Trophoblast cell (in vitro differentiated cells and primary cell): ENCODE measurements around the gene NBAS.

Experiments
- DNase-seq, 2 donors: peaks; one replicate each; pipeline ENCODE4 v3.0.0-alpha.2; 2016
- H2AFZ ChIP-seq: 2 replicates; pipeline ENCODE4 v1.6.1; 2013; ENCODE audit warnings: low read length, moderate library complexity, mild to moderate bottlenecking; ENCODE audit not compliant: insufficient read depth, poor library complexity
- H2AK5ac ChIP-seq: 2 replicates; pipeline ENCODE4 v1.6.1; 2013; ENCODE audit warnings: mild to moderate bottlenecking, low read length
- H2BK120ac ChIP-seq: 2 replicates; pipeline ENCODE4 v1.6.1; 2013; ENCODE audit warnings: low read length, mild to moderate bottlenecking, moderate library complexity; ENCODE audit not compliant: insufficient read depth, poor library complexity
- H2BK12ac ChIP-seq: 2 replicates; pipeline ENCODE4 v1.6.1; 2013; ENCODE audit warnings: mild to moderate bottlenecking, low read length, moderate library complexity
- H2BK5ac ChIP-seq: 2 replicates; pipeline ENCODE4 v1.6.1; 2013; ENCODE audit warnings: low read length, low read depth, moderate library complexity, mild to moderate bottlenecking; ENCODE audit not compliant: poor library complexity
- H3K14ac ChIP-seq: 2 replicates; pipeline ENCODE4 v1.6.1; 2013; ENCODE audit warnings: mild to moderate bottlenecking, low read length
- H3K18ac ChIP-seq: 2 replicates; pipeline ENCODE4 v1.6.1; 2013; ENCODE audit warnings: mild to moderate bottlenecking, low read length
- H3K23ac ChIP-seq: 2 replicates; pipeline ENCODE4 v1.6.1; 2013; ENCODE audit warnings: low read length
- H3K27ac ChIP-seq: 2 replicates; pipeline ENCODE4 v1.5.1; 2013; ENCODE audit warnings: low read depth, mild to moderate bottlenecking, inconsistent platforms, low read length, moderate library complexity
- H3K27me3 ChIP-seq: 2 replicates; pipeline ENCODE4 v1.6.1; 2013; ENCODE audit warnings: inconsistent platforms, mild to moderate bottlenecking, low read length, moderate library complexity; ENCODE audit not compliant: insufficient read depth
- H3K36me3 ChIP-seq, 2 experiments: 1 replicate in 1 of 2; 2 replicates in 1 of 2; pipeline ENCODE4 v1.6.1; 2013; ENCODE audit warnings: low read length in 2 of 2, mild to moderate bottlenecking in 2 of 2, moderate library complexity in 1 of 2; ENCODE audit not compliant: insufficient read depth in 2 of 2, control insufficient read depth in 1 of 2
- H3K4ac ChIP-seq: 2 replicates; pipeline ENCODE4 v1.6.1; 2013; ENCODE audit warnings: low read depth, mild to moderate bottlenecking, low read length, moderate library complexity
- H3K4me1 ChIP-seq, 2 experiments: 1 replicate in 1 of 2; 2 replicates in 1 of 2; pipeline ENCODE4 v1.6.1; 2013; ENCODE audit warnings: low read length in 2 of 2, mild to moderate bottlenecking in 2 of 2, moderate library complexity in 1 of 2; ENCODE audit not compliant: insufficient read depth in 2 of 2, control insufficient read depth in 1 of 2
- H3K4me2 ChIP-seq: 2 replicates; pipeline ENCODE4 v1.6.1; 2013; ENCODE audit warnings: inconsistent platforms, mild to moderate bottlenecking, low read length, moderate library complexity
- H3K4me3 ChIP-seq: 2 replicates; pipeline ENCODE4 v1.5.1; 2013; ENCODE audit warnings: mild to moderate bottlenecking, low read depth, low read length, inconsistent platforms
- H3K79me1 ChIP-seq: one replicate; pipeline ENCODE4 v1.6.1; 2013; ENCODE audit warnings: low read length
- H3K79me2 ChIP-seq: 2 replicates; pipeline ENCODE4 v1.6.1; 2013; ENCODE audit warnings: low read length, mild to moderate bottlenecking; ENCODE audit not compliant: control insufficient read depth, insufficient read depth, poor library complexity
- H3K9ac ChIP-seq: 2 replicates; pipeline ENCODE4 v1.6.1; 2013; ENCODE audit warnings: mild to moderate bottlenecking, low read length
- H3K9me3 ChIP-seq: 2 replicates; pipeline ENCODE4 v1.6.1; 2013; ENCODE audit warnings: low read depth, mild to moderate bottlenecking, control low read depth, inconsistent platforms, low read length; ENCODE audit not compliant: insufficient read depth
- H4K12ac ChIP-seq: 2 replicates; pipeline ENCODE4 v1.6.1; 2013; ENCODE audit warnings: low read depth, mild to moderate bottlenecking, low read length, moderate library complexity
- H4K8ac ChIP-seq: 2 replicates; pipeline ENCODE4 v1.6.1; 2013; ENCODE audit warnings: low read depth, mild to moderate bottlenecking, low read length, moderate library complexity
- H4K91ac ChIP-seq: one replicate; pipeline ENCODE4 v1.6.1; 2013; ENCODE audit warnings: low read depth, mild to moderate bottlenecking, low read length, moderate library complexity
- WGBS: extraction: QIAGEN DNeasy Blood & Tissue Kit; methylation state at CpG from one replicate; pipeline ENCODE4 v1.1.7; 2013; ENCODE audit warnings: missing lambda C conversion rate; ENCODE audit not compliant: insufficient read length, insufficient coverage; ENCODE audit errors: extremely low coverage; 5-methylcytosine and 5-hydroxymethylcytosine counted together

Gene NBAS

GRCh38 chr2:15367715-15368114 lies 193.4 kb downstream of the NBAS start:
- no peaks in the 10 kb centered on the region for H3K79me2 ChIP-seq
- H3K9ac ChIP-seq = no peak overlapping the region
- no peak overlapping the region for H3K23ac ChIP-seq
- H3K14ac ChIP-seq = no peak overlapping the region
- H2BK120ac ChIP-seq = no peak overlapping the region
- H4K91ac ChIP-seq = no peak overlapping the region
- H3K4ac ChIP-seq = no peak overlapping the region
- no peaks in the 10 kb centered on the region for H3K79me1 ChIP-seq
- no peak overlapping the region for H2BK5ac ChIP-seq
- H4K8ac ChIP-seq = no peak overlapping the region
- H4K12ac ChIP-seq = no peak overlapping the region
- H3K4me1 ChIP-seq = no peaks in the 10 kb centered on the region
- H2AFZ ChIP-seq = no peak overlapping the region
- no peak for DNase-seq
- no peak overlapping the region for H3K4me3 ChIP-seq
- peaks cover 0 to 3% of the 10 kb centered on the region in 2 experiments for H3K36me3 ChIP-seq
- no CpG with 5 or more reads among the region's 2 CpGs for WGBS
- no peak overlapping the region for H3K27ac ChIP-seq
- H3K27me3 ChIP-seq = no peaks in the 10 kb centered on the region
- H2BK12ac ChIP-seq = no peak overlapping the region
- no peaks in the 10 kb centered on the region for H3K9me3 ChIP-seq
- H3K4me2 ChIP-seq = no peak overlapping the region
- no peak overlapping the region for H2AK5ac ChIP-seq
- no peak overlapping the region for H3K18ac ChIP-seq

- no peak overlapping the region for H2AK5ac ChIP-seq
- H3K23ac ChIP-seq = no peak overlapping the region
- H2BK5ac ChIP-seq = no peak overlapping the region
- H3K79me2 ChIP-seq = no peaks in the 10 kb centered on the region
- H3K9me3 ChIP-seq = no peaks in the 10 kb centered on the region
- no peak overlapping the region for H4K12ac ChIP-seq
- H3K4ac ChIP-seq = no peak overlapping the region
- WGBS = no CpG with 5 or more reads among the region's 3 CpGs
- H3K4me2 ChIP-seq = no peak overlapping the region
- no peak overlapping the region for H2AFZ ChIP-seq
- H3K18ac ChIP-seq = no peak overlapping the region
- no peak overlapping the region for H3K14ac ChIP-seq
- no peak overlapping the region for H3K27ac ChIP-seq
- H3K27me3 ChIP-seq = no peaks in the 10 kb centered on the region
- no peak for DNase-seq
- no peak overlapping the region for H4K91ac ChIP-seq
- no peak overlapping the region for H4K8ac ChIP-seq
- peaks cover 0 to 3% of the 10 kb centered on the region in 2 experiments for H3K36me3 ChIP-seq
- H3K79me1 ChIP-seq = no peaks in the 10 kb centered on the region
- no peaks in the 10 kb centered on the region for H3K4me1 ChIP-seq
- H2BK120ac ChIP-seq = no peak overlapping the region
- H3K4me3 ChIP-seq = no peak overlapping the region
- H3K9ac ChIP-seq = no peak overlapping the region
- no peak overlapping the region for H2BK12ac ChIP-seq
Observed at GRCh38 chr2:15367205-15367604, 193.9 kb downstream of the NBAS start.

- Histone ChIP-seq H2BK12ac (no peak overlapping the region), H3K27me3 (no peaks in the 10 kb centered on the region), H3K4me3 (no peak overlapping the region), H3K4me1 (no peaks in the 10 kb centered on the region), H2BK120ac (no peak overlapping the region), H2BK5ac (no peak overlapping the region), H3K23ac (no peak overlapping the region), H4K91ac (no peak overlapping the region), H4K8ac (no peak overlapping the region), H3K9me3 (no peaks in the 10 kb centered on the region), H2AFZ (no peak overlapping the region), H3K4ac (no peak overlapping the region), H4K12ac (no peak overlapping the region), H3K79me2 (no peaks in the 10 kb centered on the region), H3K36me3 (no peaks in the 10 kb centered on the region), H3K18ac (no peak overlapping the region), H3K27ac (no peak overlapping the region), H3K9ac (no peak overlapping the region), H2AK5ac (no peak overlapping the region), H3K79me1 (no peaks in the 10 kb centered on the region), H3K4me2 (no peak overlapping the region), H3K14ac (no peak overlapping the region)
- no CpG with 5 or more reads among the region's 2 CpGs for WGBS
- no peak for DNase-seq
Observed at GRCh38 chr2:15365411-15365810, 195.7 kb downstream of the NBAS start.

- no peak overlapping the region for H3K14ac ChIP-seq
- no peak overlapping the region for H2BK5ac ChIP-seq
- H3K4me3 ChIP-seq = no peak overlapping the region
- no CpG with 5 or more reads among the region's 2 CpGs for WGBS
- no peak overlapping the region for H3K4me2 ChIP-seq
- H3K79me1 ChIP-seq = no peaks in the 10 kb centered on the region
- no peak overlapping the region for H3K4ac ChIP-seq
- no peak overlapping the region for H2AFZ ChIP-seq
- no peak overlapping the region for H2AK5ac ChIP-seq
- no peaks in the 10 kb centered on the region for H3K4me1 ChIP-seq
- no peaks in the 10 kb centered on the region for H3K27me3 ChIP-seq
- no peaks in the 10 kb centered on the region for H3K36me3 ChIP-seq
- DNase-seq = no peak
- no peak overlapping the region for H3K9ac ChIP-seq
- H3K9me3 ChIP-seq = no peaks in the 10 kb centered on the region
- no peak overlapping the region for H3K18ac ChIP-seq
- H4K91ac ChIP-seq = no peak overlapping the region
- H4K8ac ChIP-seq = no peak overlapping the region
- no peak overlapping the region for H3K27ac ChIP-seq
- H3K79me2 ChIP-seq = no peaks in the 10 kb centered on the region
- H2BK12ac ChIP-seq = no peak overlapping the region
- no peak overlapping the region for H2BK120ac ChIP-seq
- H4K12ac ChIP-seq = no peak overlapping the region
- H3K23ac ChIP-seq = no peak overlapping the region
Observed at GRCh38 chr2:15364561-15364960, 196.6 kb downstream of the NBAS start.
